Large intestine (tissue), 3 donors: ENCODE results near the gene PKM. TPM values are rescaled to one million over a fixed set of nuclear protein-coding genes. Genes with fewer than 3 reads are reported as not detected.

Experiments used
- DNase-seq, 2 donors: peaks; one replicate each; pipeline versions ENCODE4 v3.0.0 to v3.0.0-alpha.2; 2013
- H3K27ac ChIP-seq: one replicate; pipeline ENCODE4 v1.5.1; 2013; ENCODE audit warnings: low read length
- H3K27me3 ChIP-seq: 2 replicates; pipeline ENCODE4 v1.6.1; 2013; ENCODE audit warnings: low read length; ENCODE audit not compliant: control insufficient read depth, insufficient read depth
- H3K36me3 ChIP-seq: 2 replicates; pipeline ENCODE4 v1.6.1; 2013; ENCODE audit warnings: low read length; ENCODE audit not compliant: control insufficient read depth, insufficient read depth
- H3K4me1 ChIP-seq: one replicate; pipeline ENCODE4 v1.6.1; 2013; ENCODE audit warnings: low read length; ENCODE audit not compliant: control insufficient read depth, insufficient read depth
- H3K4me3 ChIP-seq: one replicate; pipeline ENCODE4 v1.5.1; 2013; ENCODE audit warnings: low read length
- H3K9me3 ChIP-seq: one replicate; pipeline ENCODE4 v1.6.1; 2013; ENCODE audit warnings: mild to moderate bottlenecking, low read depth, low read length, moderate library complexity; ENCODE audit not compliant: control insufficient read depth
- WGBS: methylation state at CpG from one replicate; pipeline ENCODE4 v1.1.5; 2013; ENCODE audit warnings: low lambda C conversion rate; ENCODE audit not compliant: insufficient coverage; 5-methylcytosine and 5-hydroxymethylcytosine counted together
- polyA plus RNA-seq: library from polyadenylated mRNA; unstranded; fragments of 120-200 nt; gene quantifications from one replicate; pipeline ENCODE4 v1.2.1, GENCODE V29; 2013

Gene PKM
- polyA plus RNA-seq, 1 donor: 322 TPM

DNA sequence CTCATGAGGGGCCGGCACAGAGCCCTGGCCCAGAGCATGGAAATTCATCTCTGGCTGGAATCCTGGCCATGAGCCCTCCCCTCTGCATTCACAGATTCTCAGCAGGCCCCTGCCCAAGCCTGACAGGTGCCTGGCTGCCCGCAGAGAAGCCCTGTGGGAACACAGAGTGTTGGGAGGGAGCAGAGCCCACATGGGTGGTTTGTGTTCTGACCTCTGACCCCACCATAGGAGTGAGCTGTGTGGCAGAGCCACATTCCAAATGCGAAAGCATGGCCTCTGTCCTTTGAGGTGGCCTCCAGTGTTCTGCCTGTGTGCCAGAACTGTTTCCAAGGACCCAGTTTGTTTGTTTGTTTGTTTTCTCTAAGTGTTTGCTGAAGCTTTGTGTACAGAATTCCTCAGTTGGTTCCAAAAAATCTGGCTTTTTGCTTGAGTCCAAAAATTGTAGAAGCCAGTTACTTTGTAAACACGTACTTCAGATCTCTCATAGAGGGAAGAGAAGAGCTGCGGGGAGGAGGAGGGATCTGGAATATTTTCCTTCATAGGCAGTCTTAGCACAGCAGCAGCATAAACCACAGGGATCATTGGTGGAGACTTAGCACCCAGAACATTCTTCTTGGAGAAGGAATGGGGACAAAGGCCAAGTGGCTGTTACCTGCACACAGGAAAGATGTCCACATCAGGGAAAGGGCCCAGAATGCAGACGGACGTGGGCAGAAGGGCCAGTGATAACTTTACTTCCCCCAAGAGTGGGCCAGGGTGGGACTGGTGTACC is 69.4 kb downstream of the PKM start:
- WGBS: no CpG with 5 or more reads among the region's 7 CpGs
- Histone ChIP-seq H3K27me3 (no peaks in the 10 kb centered on the region), H3K27ac (no peak overlapping the region), H3K36me3 (peaks cover 3% of the 10 kb centered on the region), H3K4me1 (peaks cover 11% of the 10 kb centered on the region), H3K4me3 (no peak overlapping the region), H3K9me3 (no peaks in the 10 kb centered on the region)
- DNase-seq: no peak

DNA sequence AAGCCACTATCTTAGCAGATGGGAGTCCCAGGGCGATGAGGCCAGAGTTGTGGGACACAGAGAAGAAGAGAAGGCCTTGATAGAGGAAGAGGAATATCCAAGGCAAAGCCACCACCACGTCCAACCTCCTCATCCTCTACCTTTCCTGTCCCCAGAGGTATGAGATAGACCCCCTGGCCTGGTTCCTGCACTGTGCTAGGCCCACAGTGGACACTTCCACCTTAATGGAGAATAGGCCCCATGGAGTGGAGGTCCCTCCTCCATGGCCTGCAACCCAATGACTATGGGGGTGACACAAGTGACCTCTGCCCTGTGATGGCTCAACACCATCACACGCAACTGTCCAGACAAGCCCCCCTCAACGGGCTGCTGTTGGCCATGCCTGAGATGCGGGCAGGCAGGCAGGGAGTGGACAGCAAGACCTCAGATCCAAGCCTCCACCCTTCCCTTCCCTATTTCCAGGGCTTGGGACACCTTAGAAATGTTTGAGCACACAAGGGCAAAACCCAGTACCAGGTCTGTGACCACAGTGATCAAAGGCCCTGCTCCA is 70.2 kb downstream of the PKM start:
- WGBS: no CpG with 5 or more reads among the region's 5 CpGs

DNA sequence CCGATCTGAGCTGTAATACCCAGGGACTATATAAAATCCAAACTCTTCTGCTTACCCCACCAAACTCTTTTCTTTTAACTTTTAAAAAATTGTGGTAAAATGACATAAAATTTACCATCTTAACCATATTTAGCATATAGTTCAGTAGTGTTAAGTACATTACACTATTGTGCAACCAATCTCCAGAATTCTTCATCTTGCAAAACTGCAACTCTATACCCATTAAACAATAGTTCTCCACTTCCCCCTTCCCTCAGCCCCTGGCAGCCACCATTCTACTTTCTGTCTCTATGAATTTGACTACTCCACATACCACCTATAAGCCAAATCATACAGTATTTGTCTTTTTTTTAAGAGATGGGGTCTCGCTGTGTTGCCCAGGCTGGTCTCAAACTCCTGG is 74.1 kb downstream of the PKM start:
- no peak for DNase-seq
- Histone ChIP-seq H3K4me3 (no peak overlapping the region), H3K36me3 (no peaks in the 10 kb centered on the region), H3K9me3 (no peaks in the 10 kb centered on the region), H3K27me3 (no peaks in the 10 kb centered on the region), H3K4me1 (peaks cover 16% of the 10 kb centered on the region), H3K27ac (no peak overlapping the region)
- no CpG with 5 or more reads among the region's 2 CpGs for WGBS

More for the DNA sequence above, 70.2 kb downstream of the PKM start:
- Histone ChIP-seq H3K4me1 (peaks cover 11% of the 10 kb centered on the region), H3K27me3 (no peaks in the 10 kb centered on the region), H3K4me3 (no peak overlapping the region), H3K36me3 (peaks cover 3% of the 10 kb centered on the region), H3K27ac (no peak overlapping the region), H3K9me3 (no peaks in the 10 kb centered on the region)
- DNase-seq: no peak

DNA sequence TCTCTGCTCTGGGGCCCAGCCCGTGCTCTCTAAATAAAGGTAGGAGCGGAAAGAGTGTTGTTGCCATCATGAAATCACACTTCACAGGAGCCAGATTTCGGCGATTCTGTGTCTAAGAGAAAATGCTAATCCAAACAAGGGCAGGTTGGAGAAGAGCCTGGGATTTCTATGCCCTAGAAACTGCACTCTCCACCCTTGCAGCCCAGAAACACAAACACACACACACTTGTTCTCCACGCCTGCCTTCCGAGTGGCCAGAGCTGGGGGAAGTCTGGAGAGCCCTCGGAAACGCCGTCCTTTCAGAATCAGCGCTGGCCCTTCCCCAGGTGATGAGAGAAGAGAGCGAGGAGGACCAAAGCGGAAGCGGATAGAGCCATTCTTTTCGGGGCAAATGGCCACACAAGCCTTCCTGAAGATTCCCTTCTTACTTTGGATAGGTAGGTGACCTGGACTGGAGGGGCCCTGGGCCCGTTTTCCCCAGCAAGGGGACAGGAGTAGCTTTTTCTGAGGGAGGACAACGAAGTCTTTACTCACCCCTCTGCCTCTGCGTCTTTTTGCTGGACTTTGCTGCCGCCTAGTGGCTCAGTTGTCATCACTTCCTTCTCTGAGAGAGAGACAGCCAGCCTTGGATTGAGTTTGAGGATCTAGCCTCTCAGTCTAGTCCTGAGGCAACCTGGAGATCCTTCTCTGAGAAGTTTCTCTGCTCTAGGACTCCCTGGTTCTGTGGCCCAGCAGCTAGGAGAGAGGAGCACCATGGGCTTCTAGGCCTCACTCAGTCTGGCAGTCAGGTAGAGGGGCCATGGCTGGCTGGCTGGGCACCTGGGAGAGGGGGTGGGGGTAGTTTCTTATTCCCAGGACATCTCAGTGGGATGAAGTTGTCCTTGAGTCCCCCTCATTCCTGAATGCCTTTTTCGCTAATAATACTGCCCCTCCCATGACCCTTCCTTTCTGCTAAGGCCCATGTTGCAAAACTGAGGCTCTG is 75.1 kb downstream of the PKM start:
- H3K36me3 ChIP-seq: no peaks in the 10 kb centered on the region
- peak overlapping the region; percentile 24 for H3K27ac ChIP-seq
- H3K4me3 ChIP-seq: peak overlapping the region; percentile 37
- DNase-seq: peak; percentile 75 to 78
- no peaks in the 10 kb centered on the region for H3K27me3 ChIP-seq
- H3K9me3 ChIP-seq: no peaks in the 10 kb centered on the region
- peaks cover 8% of the 10 kb centered on the region for H3K4me1 ChIP-seq
- WGBS: 33% methylated on average over 1 of the region's 19 CpGs

DNA sequence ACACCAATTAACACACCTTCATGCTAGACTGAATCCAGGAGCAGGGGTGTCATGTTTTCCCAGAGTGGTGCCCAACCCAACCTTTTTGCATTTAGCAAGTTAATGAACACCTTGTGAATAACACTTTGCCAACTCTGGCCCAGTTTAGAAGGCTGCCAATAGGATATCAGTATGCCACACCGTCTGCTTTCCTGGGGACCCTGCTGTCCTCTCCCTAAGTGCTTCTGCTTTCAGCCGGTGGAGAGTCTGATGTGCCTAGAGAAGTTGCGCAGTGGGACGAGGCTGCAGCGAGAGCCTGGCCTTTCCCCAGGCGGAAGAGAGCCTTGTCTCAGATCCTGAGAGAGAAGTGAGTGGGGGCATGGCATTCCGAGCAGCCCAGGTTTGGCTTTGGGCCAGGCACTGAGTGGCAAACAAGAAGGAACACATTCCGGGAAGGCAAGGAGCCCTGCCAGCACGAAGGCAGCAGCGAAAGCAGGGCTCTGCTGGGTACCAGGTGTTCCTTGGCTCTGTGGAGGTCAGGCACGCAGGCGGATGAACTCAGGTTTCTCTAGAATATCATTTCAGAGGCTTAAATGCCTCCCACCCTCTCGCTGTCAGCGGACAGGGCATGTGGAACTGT is 75.9 kb downstream of the PKM start:
- Histone ChIP-seq H3K27me3 (no peaks in the 10 kb centered on the region), H3K4me3 (peak overlapping the region; percentile 37), H3K36me3 (no peaks in the 10 kb centered on the region), H3K9me3 (no peaks in the 10 kb centered on the region), H3K4me1 (peaks cover 8% of the 10 kb centered on the region), H3K27ac (peak overlapping the region; percentile 24)
- no CpG with 5 or more reads among the region's 14 CpGs for WGBS
- peak in 1 of 2 donors; percentile 53 for DNase-seq

DNA sequence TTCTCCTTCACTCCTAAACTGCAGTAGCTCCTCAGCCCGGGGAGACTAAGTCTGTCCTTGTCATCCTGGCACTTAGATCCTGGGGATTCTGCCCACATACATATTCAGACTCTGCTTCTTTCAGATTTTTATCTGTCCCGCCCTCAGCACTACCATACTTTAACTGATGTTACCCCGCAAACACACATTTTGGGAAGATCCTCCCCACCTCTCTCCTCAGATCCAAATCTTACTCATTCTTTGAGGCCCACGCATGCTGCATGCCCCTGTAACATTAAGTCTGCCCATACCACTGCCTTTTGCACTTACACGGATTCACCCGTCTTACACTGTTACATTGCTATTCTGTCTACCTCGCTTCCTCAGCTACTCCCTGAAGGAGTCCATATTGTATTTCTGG is 76.7 kb downstream of the PKM start:
- Histone ChIP-seq H3K9me3 (no peaks in the 10 kb centered on the region), H3K4me3 (no peak overlapping the region), H3K27ac (no peak overlapping the region), H3K27me3 (no peaks in the 10 kb centered on the region), H3K4me1 (peaks cover 8% of the 10 kb centered on the region), H3K36me3 (no peaks in the 10 kb centered on the region)
- no peak for DNase-seq
- 96% methylated on average over 4 of the region's 7 CpGs for WGBS

GRCh38 chr15:72153269-72154000 is 77.6 kb downstream of the PKM start:
- WGBS: 100% methylated on average over 1 of the region's 5 CpGs
- H3K4me1 ChIP-seq: peaks cover 8% of the 10 kb centered on the region
- H3K27ac ChIP-seq: no peak overlapping the region
- no peaks in the 10 kb centered on the region for H3K9me3 ChIP-seq
- no peak overlapping the region for H3K4me3 ChIP-seq
- H3K36me3 ChIP-seq: no peaks in the 10 kb centered on the region
- H3K27me3 ChIP-seq: no peaks in the 10 kb centered on the region
- DNase-seq: no peak

Other genes starting within 250 kb of the PKM start
- 12.0 TPM for gene MYO9A, start 113.0 kb downstream of the PKM start, polyA plus RNA-seq
- gene SENP8, start 112.8 kb downstream of the PKM start, polyA plus RNA-seq: 3.4 TPM
- gene GRAMD2A, start 33.4 kb downstream of the PKM start, polyA plus RNA-seq: 11.5 TPM
- 74.3 TPM for gene PARP6, start 41.4 kb upstream of the PKM start, polyA plus RNA-seq
- 11.9 TPM for gene CELF6, start 89.0 kb upstream of the PKM start, polyA plus RNA-seq
- 162 TPM for gene HEXA, start 144.8 kb upstream of the PKM start, polyA plus RNA-seq
- gene TMEM202, start 167.1 kb upstream of the PKM start, polyA plus RNA-seq: not detected
- 81.2 TPM for gene ARIH1, start 243.1 kb upstream of the PKM start, polyA plus RNA-seq